T-helper 17 cell (primary cell): ENCODE data around the gene GZMM. TPM values are rescaled to one million over a fixed set of nuclear protein-coding genes. Genes with fewer than 3 reads are reported as not detected.

Experiments used
- ATAC-seq: fragments of 150-1000 bp; cut with Tn5 transposase; 2 replicates; pipeline ENCODE4 v1.10.0; 2021; ENCODE audit warnings: mild to moderate bottlenecking, moderate library complexity
- DNase-seq, 3 donors: peaks; one replicate each; pipeline versions ENCODE4 v3.0.0 to v3.0.0-alpha.2; 2020 to 2021
- H3K9me3 ChIP-seq: one replicate; pipeline ENCODE4 v1.7.0; 2013; ENCODE audit warnings: low read length, mild to moderate bottlenecking; ENCODE audit not compliant: control insufficient read depth, poor library complexity, severe bottlenecking
- H3K27ac Mint-ChIP-seq: one replicate; pipeline ENCODE4 v1.8.0; 2022; ENCODE audit warnings: mild to moderate bottlenecking, moderate library complexity, mixed read lengths
- H3K27me3 Mint-ChIP-seq: one replicate; pipeline ENCODE4 v1.8.0; 2022; ENCODE audit warnings: mixed read lengths
- H3K36me3 Mint-ChIP-seq: one replicate; pipeline ENCODE4 v1.8.0; 2022; ENCODE audit warnings: low read depth, mixed read lengths
- H3K4me1 Mint-ChIP-seq: one replicate; pipeline ENCODE4 v1.8.0; 2022; ENCODE audit warnings: mild to moderate bottlenecking, mixed read lengths
- H3K4me3 Mint-ChIP-seq: one replicate; pipeline ENCODE4 v1.8.0; 2022; ENCODE audit warnings: mild to moderate bottlenecking, moderate library complexity, mixed read lengths
- total RNA-seq, 4 donors: library from RNA in 2 of 4; stranded (reverse) in 2 of 4; gene quantifications; one replicate each; pipeline ENCODE4 v1.2.3 and lab custom pipeline; 2022 to 2026

GZMM gene
- total RNA-seq: 10 to 100 TPM; 43.8 to 45.6 TPM
- total RNA-seq (lab: John Stamatoyannopoulos, UW): 9.3 to 15.5 reads per million in 2 donors

DNA sequence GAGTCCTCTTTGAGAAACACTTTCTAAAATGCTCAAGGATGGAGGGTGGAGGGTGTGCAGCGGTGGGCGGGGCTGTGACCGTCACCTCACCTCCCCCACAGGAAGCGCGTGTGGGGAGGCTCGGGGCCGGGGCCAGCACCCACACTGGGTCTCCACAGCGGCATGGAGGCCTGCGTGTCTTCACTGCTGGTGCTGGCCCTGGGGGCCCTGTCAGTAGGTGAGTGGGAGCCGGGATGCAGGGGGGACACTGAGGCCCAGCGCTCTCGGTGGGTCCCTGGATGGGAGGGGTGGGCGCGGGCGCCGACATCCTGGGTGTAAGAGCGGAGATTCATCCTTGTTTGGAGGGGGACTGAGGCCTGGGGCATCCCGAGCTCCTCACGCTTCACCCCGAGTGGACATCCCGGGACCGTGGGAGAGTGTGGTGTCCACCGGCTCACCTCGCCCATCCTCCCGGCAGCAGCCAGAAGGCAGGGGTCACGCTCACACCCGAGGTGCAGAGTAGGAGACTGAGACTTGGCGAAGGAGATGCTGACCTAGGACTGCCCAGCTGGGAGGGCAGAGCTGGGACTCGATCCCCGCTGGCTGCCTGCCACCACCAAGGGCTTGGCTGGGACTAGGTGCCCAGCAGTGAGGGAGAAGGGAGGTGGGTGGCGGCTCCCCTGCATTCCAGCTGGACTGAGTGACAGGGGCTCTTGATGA, at the start of gene GZMM:
TSS of gene GZMM (plus strand) at position 144 of the 699 bp plus-strand sequence. CDS start at position 163, 19 bp downstream.
- H3K9me3 ChIP-seq: no peaks in the 10 kb centered on the region
- Mint-ChIP-seq H3K36me3 (no peaks in the 10 kb centered on the region), H3K27me3 (no peaks in the 10 kb centered on the region), H3K4me1 (peaks cover 12% of the 10 kb centered on the region), H3K4me3 (peak within 1 kb of the TSS; percentile 88), H3K27ac (peak within 1 kb of the TSS; percentile 84)
- DNase-seq (peak; percentile 50 to 62 (median 50)), ATAC-seq (peak; percentile 98)

DNA sequence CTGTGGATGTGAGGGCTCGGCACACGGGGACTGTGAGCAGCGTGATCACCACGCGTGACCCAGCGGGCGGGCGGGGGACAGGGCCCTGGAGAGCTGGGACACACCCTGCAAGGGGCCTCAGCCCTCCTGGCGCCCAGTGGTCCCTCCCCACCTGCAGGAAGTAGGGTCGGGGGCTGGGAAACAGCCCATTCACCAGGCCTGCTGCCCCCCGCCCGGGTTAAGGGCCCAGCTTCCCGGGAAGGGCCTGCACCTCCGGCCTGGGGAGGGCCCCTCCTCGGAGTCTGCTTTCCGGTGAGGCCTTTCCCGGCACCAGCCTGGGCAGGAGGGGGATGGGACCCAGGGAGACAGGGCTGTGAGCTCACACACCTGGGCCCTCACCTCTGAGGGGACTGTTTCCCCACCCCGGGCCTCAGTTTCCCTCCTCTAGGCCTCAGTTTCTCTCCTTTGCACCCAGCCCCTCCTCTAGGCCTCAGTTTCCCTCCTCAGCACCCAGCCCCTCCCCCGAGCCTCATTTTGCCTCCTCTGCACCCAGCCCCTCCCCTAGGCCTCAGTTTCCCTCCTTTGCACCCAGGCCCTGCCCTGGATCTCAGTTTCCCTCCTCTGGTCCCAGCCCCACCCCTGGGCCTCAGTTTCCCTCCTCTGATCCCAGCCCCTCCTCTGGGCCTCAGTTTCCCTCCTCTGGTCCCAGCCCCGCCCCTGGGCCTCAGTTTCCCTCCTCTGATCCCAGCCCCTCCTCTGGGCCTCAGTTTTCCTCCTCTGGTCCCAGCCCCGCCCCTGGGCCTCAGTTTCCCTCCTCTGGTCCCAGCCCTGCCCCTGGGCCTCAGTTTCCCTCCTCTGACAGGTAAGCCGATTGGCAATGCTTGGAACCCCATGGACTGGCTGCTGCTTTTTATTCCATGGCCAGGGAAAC, 49.4 kb upstream of the GZMM start:
- Mint-ChIP-seq H3K4me1 (peaks cover 7% of the 10 kb centered on the region), H3K4me3 (no peak overlapping the region), H3K36me3 (peaks cover 3% of the 10 kb centered on the region), H3K27me3 (peaks cover 5% of the 10 kb centered on the region), H3K27ac (peak overlapping the region; percentile 0)
- no peaks in the 10 kb centered on the region for H3K9me3 ChIP-seq
- ATAC-seq (no peak), DNase-seq (no peak)

DNA sequence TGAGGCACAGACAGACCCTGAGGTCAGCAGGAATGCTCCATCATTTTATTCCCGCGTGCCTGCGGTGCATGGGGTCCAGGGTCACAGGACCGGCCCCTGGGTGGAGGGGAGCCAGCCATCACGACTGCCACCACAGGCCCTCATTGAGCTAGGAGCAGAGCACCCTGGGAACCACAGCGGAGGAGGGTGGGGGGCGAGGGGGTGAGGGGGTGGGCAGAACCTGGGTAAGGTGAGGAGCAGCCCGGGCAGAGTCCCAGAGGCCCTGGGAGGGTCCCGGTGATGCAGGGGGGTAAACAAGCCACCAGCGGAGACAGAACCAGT, 48.8 kb upstream of the GZMM start:
- no peaks in the 10 kb centered on the region for H3K9me3 ChIP-seq
- Mint-ChIP-seq H3K4me1 (peaks cover 7% of the 10 kb centered on the region), H3K27ac (no peak overlapping the region), H3K36me3 (peaks cover 3% of the 10 kb centered on the region), H3K4me3 (no peak overlapping the region), H3K27me3 (peaks cover 6% of the 10 kb centered on the region)
- DNase-seq (no peak), ATAC-seq (no peak)

DNA sequence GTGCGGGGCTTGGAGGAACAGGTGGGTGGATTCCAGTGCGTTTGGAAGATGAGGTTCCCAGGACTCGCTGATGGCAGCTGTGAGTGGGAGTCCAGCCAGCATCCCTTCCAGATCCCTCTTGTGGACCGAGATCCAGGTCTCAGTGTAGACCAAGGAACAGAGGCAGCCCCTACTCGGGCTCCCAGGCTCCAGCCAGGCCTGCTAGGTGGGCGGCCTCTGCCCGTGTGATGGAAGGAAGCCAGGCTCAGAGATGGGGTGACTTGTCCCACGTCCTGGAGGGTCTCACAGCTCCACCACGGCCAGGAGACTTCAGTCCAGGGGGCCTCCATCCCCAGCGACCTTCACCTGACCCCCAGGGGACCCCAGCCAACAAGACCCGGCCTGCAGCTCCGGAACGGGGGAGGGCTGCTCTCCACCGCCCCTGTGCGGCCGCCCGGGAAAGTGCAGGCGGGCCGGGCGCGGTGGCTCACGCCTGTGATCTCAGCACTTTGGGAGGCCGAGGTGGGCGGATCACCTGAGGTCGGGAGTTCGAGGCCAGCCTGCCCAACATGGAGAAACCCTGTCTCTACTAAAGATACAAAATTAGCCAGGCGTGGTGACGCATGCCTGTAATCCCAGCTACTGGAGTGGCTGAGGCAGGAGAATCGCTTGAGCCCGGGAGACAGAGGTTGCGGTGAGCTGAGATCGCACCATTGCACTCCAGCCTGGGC, 48.3 kb upstream of the GZMM start:
- H3K4me1 Mint-ChIP-seq: peaks cover 5% of the 10 kb centered on the region
- H3K27ac Mint-ChIP-seq: no peak overlapping the region
- ATAC-seq (peak; percentile 68), DNase-seq (peak in 2 of 3 donors; percentile 41 to 46)
- H3K27me3 Mint-ChIP-seq: peaks cover 6% of the 10 kb centered on the region
- H3K4me3 Mint-ChIP-seq: peak overlapping the region; percentile 56
- H3K9me3 ChIP-seq: no peaks in the 10 kb centered on the region
- peaks cover 3% of the 10 kb centered on the region for H3K36me3 Mint-ChIP-seq

DNA sequence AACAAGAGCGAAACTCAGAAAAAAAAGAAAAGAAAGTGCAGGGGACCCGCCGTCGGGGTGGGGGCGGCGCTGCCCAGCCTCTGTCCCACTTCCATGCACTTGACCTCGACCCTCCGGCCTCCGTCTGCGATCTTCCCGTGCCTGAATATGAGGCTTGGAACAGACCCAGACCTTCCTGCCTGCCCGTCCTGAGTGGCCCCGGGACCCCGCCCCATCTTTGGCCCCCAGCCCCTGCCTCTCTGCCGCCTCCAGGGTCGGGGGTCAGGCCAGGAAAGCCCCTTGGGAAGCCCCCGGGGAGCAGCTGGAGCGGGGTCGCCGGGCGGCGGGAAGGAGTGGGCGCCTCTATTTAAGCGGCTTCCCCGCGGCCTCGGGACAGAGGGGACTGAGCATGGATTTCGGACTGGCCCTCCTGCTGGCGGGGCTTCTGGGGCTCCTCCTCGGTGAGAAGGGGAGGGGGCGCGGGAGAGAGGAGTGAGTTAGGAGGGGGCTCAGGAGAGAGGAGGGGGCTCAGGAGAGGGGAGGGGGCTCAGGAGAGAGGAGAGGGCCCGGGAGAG, 47.7 kb upstream of the GZMM start, which contains the start of gene MADCAM1:
TSS of gene MADCAM1 (plus strand) at position 375 of the 554 bp plus-strand sequence. CDS start at position 389, 14 bp downstream.
- DNase-seq: no peak
- Mint-ChIP-seq H3K4me3 (peak within 1 kb of the TSS; percentile 56), H3K4me1 (peaks cover 5% of the 10 kb centered on the region), H3K36me3 (peaks cover 3% of the 10 kb centered on the region), H3K27me3 (peaks cover 6% of the 10 kb centered on the region), H3K27ac (no peak within 1 kb of the TSS)
- ATAC-seq: no peak
- no peaks in the 10 kb centered on the region for H3K9me3 ChIP-seq

DNA sequence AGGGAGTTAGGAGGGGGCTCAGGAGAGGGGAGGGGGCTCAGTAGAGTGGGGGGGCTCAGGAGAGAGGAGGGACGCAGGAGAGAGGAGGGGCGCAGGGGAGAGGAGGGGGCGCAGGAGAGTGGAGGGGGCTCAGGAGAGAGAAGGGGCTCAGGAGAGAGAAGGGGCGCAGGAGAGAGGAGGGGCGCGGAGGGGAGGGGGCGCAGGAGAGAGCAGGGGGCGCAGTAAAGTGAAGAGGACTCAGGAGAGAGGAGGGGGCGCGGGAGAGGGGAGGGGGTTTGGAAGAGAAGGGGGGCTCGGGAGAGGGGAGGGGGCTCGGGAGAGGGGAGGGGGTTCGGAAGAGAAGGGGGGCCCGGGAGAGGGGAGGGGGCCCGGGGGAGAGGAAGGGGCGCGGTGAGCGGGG, 46.9 kb upstream of the GZMM start:
- DNase-seq: no peak
- peaks cover 6% of the 10 kb centered on the region for H3K27me3 Mint-ChIP-seq
- H3K4me3 Mint-ChIP-seq: no peak overlapping the region
- no peak for ATAC-seq
- peaks cover 3% of the 10 kb centered on the region for H3K36me3 Mint-ChIP-seq
- H3K27ac Mint-ChIP-seq: no peak overlapping the region
- peaks cover 5% of the 10 kb centered on the region for H3K4me1 Mint-ChIP-seq
- H3K9me3 ChIP-seq: no peaks in the 10 kb centered on the region

DNA sequence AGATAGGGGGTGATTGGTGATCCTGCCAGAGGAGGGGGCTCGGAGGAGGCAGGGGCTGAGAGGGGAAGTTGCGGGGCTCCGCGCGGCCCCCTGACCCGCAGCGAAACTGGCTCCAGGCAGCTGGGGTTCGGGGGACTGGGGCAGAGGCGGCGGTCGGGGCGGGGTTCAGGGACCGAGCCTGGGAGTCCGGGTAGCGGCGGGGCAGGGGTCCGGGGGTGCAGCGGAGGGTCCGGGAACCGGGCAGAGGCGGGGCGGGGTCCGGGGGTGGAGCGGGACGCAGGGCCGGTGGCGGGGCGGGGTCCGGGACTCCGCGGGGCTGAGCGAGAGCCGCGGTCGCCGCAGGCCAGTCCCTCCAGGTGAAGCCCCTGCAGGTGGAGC, 46.4 kb upstream of the GZMM start:
- ATAC-seq: no peak
- no peak overlapping the region for H3K4me3 Mint-ChIP-seq

DNA sequence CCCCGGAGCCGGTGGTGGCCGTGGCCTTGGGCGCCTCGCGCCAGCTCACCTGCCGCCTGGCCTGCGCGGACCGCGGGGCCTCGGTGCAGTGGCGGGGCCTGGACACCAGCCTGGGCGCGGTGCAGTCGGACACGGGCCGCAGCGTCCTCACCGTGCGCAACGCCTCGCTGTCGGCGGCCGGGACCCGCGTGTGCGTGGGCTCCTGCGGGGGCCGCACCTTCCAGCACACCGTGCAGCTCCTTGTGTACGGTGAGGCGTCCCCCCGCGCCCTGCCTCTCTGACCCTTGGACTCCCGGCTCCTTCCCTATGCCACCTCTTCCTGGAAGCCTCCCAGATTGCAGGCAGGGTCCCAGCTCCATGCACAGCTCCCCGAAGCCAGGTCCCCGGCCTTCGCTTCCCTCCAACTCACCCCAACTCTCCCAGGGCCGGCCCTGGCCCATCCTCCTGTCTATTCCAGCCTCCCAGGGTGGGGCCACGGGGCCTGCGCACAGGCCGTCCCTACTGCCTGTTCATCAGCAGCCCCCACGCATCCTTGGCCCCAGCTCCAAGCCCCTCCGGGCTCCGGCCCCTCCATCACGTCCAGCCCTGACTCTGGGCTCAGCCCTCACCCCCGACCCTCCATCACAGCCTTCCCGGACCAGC, 45.9 kb upstream of the GZMM start:
- Mint-ChIP-seq H3K36me3 (peaks cover 3% of the 10 kb centered on the region), H3K27ac (no peak overlapping the region), H3K4me1 (peaks cover 5% of the 10 kb centered on the region), H3K27me3 (peaks cover 6% of the 10 kb centered on the region), H3K4me3 (peak overlapping the region; percentile 47)
- H3K9me3 ChIP-seq: no peaks in the 10 kb centered on the region
- ATAC-seq (no peak), DNase-seq (no peak)

More for the DNA sequence above, 46.4 kb upstream of the GZMM start:
- Mint-ChIP-seq H3K4me1 (peaks cover 5% of the 10 kb centered on the region), H3K27ac (no peak overlapping the region), H3K36me3 (peaks cover 3% of the 10 kb centered on the region), H3K27me3 (peaks cover 6% of the 10 kb centered on the region)
- DNase-seq: no peak
- H3K9me3 ChIP-seq: no peaks in the 10 kb centered on the region

DNA sequence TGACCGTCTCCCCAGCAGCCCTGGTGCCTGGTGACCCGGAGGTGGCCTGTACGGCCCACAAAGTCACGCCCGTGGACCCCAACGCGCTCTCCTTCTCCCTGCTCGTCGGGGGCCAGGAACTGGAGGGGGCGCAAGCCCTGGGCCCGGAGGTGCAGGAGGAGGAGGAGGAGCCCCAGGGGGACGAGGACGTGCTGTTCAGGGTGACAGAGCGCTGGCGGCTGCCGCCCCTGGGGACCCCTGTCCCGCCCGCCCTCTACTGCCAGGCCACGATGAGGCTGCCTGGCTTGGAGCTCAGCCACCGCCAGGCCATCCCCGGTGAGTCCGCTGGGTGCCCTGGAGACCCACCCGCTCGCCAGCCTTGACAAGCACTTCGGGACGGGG, 45.4 kb upstream of the GZMM start:
- H3K27me3 Mint-ChIP-seq: peaks cover 6% of the 10 kb centered on the region
- no peak overlapping the region for H3K27ac Mint-ChIP-seq
- ATAC-seq: no peak
- no peak for DNase-seq
- peaks cover 5% of the 10 kb centered on the region for H3K4me1 Mint-ChIP-seq
- H3K36me3 Mint-ChIP-seq: peaks cover 3% of the 10 kb centered on the region
- H3K4me3 Mint-ChIP-seq: no peak overlapping the region
- H3K9me3 ChIP-seq: no peaks in the 10 kb centered on the region

DNA sequence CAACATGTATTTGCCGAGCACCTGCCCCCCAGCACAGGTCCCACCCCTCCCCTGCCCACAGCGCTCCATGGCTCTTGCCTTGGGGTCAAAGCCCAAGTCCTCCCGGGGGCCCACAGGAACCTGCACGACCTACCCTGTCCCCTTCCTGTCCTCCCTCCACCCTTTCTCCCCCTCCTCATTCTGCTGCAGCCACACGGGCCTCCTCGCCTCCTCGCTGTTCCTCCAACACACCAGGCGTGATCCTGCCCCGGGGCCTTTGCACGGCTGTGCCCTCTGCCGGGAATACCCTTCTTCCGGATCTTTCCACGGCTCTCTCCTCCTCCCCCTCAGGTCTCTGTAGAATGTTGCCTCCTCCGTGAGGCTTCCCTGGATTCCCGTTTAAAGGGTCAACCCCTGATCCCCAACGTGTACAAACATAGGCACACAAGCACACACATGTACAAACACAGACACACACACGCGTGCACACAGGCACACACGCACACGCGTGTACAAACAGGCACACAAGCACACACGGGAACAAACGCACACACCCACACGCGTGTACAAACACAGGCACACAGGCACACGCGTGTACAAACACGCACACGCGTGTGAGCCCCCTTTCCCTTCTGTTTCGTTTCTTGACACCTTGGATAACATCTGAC, 44.8 kb upstream of the GZMM start:
- H3K27ac Mint-ChIP-seq: no peak overlapping the region

DNA sequence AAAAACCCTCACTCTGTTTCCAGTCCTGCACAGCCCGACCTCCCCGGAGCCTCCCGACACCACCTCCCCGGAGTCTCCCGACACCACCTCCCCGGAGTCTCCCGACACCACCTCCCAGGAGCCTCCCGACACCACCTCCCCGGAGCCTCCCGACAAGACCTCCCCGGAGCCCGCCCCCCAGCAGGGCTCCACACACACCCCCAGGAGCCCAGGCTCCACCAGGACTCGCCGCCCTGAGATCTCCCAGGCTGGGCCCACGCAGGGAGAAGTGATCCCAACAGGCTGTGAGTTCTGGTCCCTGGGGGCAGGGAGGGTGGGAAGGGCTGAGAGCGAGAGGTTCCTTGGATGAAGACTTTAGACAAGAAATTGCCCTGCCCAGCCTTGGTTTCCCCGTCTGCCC, 42.2 kb upstream of the GZMM start:
- Mint-ChIP-seq H3K27ac (no peak overlapping the region), H3K4me3 (no peak overlapping the region), H3K27me3 (peaks cover 6% of the 10 kb centered on the region), H3K36me3 (peaks cover 3% of the 10 kb centered on the region), H3K4me1 (peaks cover 10% of the 10 kb centered on the region)
- DNase-seq (no peak), ATAC-seq (no peak)
- H3K9me3 ChIP-seq: no peaks in the 10 kb centered on the region

More for the DNA sequence above, 44.8 kb upstream of the GZMM start:
- Mint-ChIP-seq H3K4me1 (peaks cover 5% of the 10 kb centered on the region), H3K36me3 (peaks cover 3% of the 10 kb centered on the region), H3K27me3 (peaks cover 6% of the 10 kb centered on the region), H3K4me3 (peak overlapping the region; percentile 53)
- DNase-seq: no peak
- H3K9me3 ChIP-seq: no peaks in the 10 kb centered on the region
- ATAC-seq: no peak

DNA sequence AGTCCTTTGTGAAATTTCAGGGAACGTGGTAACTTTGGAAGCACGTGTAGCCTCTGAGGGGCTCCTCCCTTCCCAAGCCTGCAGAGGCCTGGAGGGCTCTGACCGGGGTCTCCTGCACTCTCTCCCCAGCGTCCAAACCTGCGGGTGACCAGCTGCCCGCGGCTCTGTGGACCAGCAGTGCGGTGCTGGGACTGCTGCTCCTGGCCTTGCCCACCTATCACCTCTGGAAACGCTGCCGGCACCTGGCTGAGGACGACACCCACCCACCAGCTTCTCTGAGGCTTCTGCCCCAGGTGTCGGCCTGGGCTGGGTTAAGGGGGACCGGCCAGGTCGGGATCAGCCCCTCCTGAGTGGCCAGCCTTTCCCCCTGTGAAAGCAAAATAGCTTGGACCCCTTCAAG, 39.2 kb upstream of the GZMM start:
- no peak for ATAC-seq
- H3K36me3 Mint-ChIP-seq: no peaks in the 10 kb centered on the region
- H3K27ac Mint-ChIP-seq: no peak overlapping the region
- H3K4me1 Mint-ChIP-seq: peaks cover 18% of the 10 kb centered on the region
- no peak overlapping the region for H3K4me3 Mint-ChIP-seq
- H3K27me3 Mint-ChIP-seq: no peaks in the 10 kb centered on the region
- DNase-seq: no peak
- no peaks in the 10 kb centered on the region for H3K9me3 ChIP-seq
